ENCODE results near the gene CEBPA. TPM values are rescaled to one million over a fixed set of nuclear protein-coding genes. Genes with fewer than 3 reads are reported as not detected.

CEBPA gene
- total and polyA plus RNA-seq, 5 experiments from 2014 or later, result 0.08 to 1.3 (median 0.82) TPM; not detected in 1

GRCh38 chr19:33339016-33339984, 37.0 kb upstream of the CEBPA start:
- H3K27me3 Mint-ChIP-seq, result peaks cover 9 to 29% (median 25%) of the 10 kb centered on the region in 5 donors
- peaks cover 0 to 2% (median 0%) of the 10 kb centered on the region in 9 donors for H3K9me3 Mint-ChIP-seq
- no peaks in the 10 kb centered on the region for H3K36me3 Mint-ChIP-seq
- DNase-seq, result no peak
- POLR2A ChIA-PET, result no interaction called here
- no peak for ATAC-seq
- peaks cover 0 to under 1% (median 0%) of the 10 kb centered on the region in 4 donors for H3K4me1 Mint-ChIP-seq
- H3K27ac Mint-ChIP-seq, result no peak overlapping the region
- H3K4me3 Mint-ChIP-seq, result no peak overlapping the region

DNA sequence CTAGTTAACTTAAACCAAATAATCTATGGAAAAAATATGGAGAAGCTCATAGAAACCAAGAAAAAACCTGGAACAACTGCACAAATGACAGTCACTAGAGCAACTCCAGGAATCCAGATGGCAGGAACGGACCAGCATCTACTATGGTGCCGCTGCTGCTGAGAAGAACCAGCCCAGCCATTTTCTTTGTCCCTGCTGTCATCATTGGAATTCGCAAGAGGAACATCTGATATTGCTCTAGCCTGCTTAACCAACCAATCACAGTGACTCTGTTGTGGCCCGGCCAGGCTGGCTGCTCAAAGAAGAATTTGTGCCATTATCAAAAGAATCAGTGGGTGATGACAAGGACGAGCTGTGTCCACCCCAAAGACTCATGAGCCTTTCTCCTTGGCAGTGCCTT, 33.1 kb upstream of the CEBPA start:
- ATAC-seq, result no peak
- POLR2A ChIA-PET, result interaction anchor here (0.7 kb wide), 1 partner anchor 685 kb away, joined by 5 read pairs; no protein-coding TSS in a partner anchor
- no peak overlapping the region for H3K4me3 Mint-ChIP-seq
- H3K4me1 Mint-ChIP-seq, result peaks cover 0 to 13% (median 0%) of the 10 kb centered on the region in 4 donors
- DNase-seq, result no peak
- H3K36me3 Mint-ChIP-seq, result peaks cover 0 to 2% (median 0%) of the 10 kb centered on the region in 3 donors
- peaks cover 9 to 18% (median 15%) of the 10 kb centered on the region in 5 donors for H3K27me3 Mint-ChIP-seq
- no peak overlapping the region for H3K27ac Mint-ChIP-seq
- H3K9me3 Mint-ChIP-seq, result peaks cover 0 to 2% (median 0%) of the 10 kb centered on the region in 9 donors

DNA sequence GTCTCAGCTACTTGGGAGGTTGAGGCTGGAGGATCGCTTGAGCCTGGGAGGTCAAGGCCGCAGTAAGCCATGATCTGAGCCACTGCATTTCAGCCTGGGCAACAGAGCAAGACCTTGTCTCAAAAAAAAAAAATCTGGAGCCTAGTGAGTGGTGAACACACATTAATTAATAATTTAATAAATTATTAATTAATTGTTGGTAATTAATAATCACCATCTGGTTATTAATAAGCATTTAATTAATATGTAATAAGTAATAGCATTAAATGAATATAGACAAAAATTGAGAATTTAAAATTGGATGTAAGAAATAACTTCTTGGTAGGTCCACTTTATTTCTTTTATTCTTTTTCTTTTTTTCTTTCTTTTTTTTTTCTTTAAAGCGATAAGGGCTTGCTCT, 31.9 kb upstream of the CEBPA start:
- Mint-ChIP-seq H3K27ac (no peak overlapping the region), H3K27me3 (peaks cover 18 to 25% (median 21%) of the 10 kb centered on the region in 5 donors), H3K4me3 (no peak overlapping the region), H3K36me3 (peaks cover 0 to 2% (median 0%) of the 10 kb centered on the region in 3 donors), H3K4me1 (peaks cover 0 to 19% (median 0%) of the 10 kb centered on the region in 4 donors), H3K9me3 (peaks cover 0 to 2% (median 0%) of the 10 kb centered on the region in 9 donors)
- ATAC-seq (no peak), DNase-seq (no peak)
- POLR2A ChIA-PET, result no interaction called here

DNA sequence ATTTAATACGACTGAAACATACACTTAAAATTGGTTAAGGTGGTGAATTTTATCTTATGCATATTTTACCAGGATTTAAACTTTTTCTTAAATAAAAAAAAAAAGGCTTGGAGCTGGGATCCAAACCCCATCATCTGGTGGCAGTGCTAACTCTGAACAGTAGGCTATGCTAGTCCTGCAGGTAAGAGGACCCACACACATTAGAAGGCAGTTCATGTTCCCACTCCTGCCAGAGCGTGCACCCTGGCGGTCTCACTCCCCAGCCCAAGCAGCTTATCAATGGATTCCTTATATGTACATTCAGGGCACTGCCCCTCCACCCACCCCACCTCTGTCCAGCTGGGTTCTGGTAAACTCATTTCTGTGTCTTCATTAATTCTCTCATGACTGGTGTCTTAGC, 31.3 kb upstream of the CEBPA start:
- H3K27ac Mint-ChIP-seq, result no peak overlapping the region
- peaks cover 0 to 2% (median 0%) of the 10 kb centered on the region in 3 donors for H3K36me3 Mint-ChIP-seq
- no peak for DNase-seq
- peaks cover 20 to 26% (median 23%) of the 10 kb centered on the region in 5 donors for H3K27me3 Mint-ChIP-seq
- peaks cover 0 to 19% (median 0%) of the 10 kb centered on the region in 4 donors for H3K4me1 Mint-ChIP-seq
- ATAC-seq, result no peak
- peaks cover 0 to 2% (median 0%) of the 10 kb centered on the region in 9 donors for H3K9me3 Mint-ChIP-seq
- H3K4me3 Mint-ChIP-seq, result no peak overlapping the region
- POLR2A ChIA-PET, result no interaction called here

DNA sequence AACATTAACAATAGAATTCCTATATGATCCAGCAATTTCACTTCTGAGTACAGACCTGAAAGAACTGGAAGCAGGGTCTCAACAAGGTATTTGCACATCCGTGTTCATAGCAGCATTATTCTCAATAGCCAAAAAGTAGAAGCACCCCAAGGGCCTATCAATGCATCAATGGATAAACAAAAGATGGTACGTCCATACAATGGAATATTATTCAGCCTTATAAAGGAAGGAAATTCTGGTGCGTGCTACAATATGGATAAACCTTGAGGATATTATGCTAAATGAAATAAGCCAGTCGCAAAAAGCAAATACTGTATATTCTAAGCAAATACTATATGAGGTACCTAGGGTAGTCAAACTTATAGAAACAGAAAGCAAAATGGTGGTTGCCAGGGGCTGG, 30.8 kb upstream of the CEBPA start:
- DNase-seq, result no peak
- peaks cover 20 to 29% (median 26%) of the 10 kb centered on the region in 5 donors for H3K27me3 Mint-ChIP-seq
- peaks cover 0 to 2% (median 0%) of the 10 kb centered on the region in 9 donors for H3K9me3 Mint-ChIP-seq
- H3K4me3 Mint-ChIP-seq, result no peak overlapping the region
- POLR2A ChIA-PET, result no interaction called here
- peaks cover 0 to 2% (median 0%) of the 10 kb centered on the region in 3 donors for H3K36me3 Mint-ChIP-seq
- H3K27ac Mint-ChIP-seq, result no peak overlapping the region
- ATAC-seq, result no peak
- peaks cover 0 to 19% (median 0%) of the 10 kb centered on the region in 4 donors for H3K4me1 Mint-ChIP-seq

GRCh38 chr19:33332248-33332647, 29.9 kb upstream of the CEBPA start:
- peaks cover 16 to 27% (median 22%) of the 10 kb centered on the region in 5 donors for H3K27me3 Mint-ChIP-seq
- no peak overlapping the region for H3K4me3 Mint-ChIP-seq
- peaks cover 0 to 19% (median 0%) of the 10 kb centered on the region in 4 donors for H3K4me1 Mint-ChIP-seq
- no peaks in the 10 kb centered on the region for H3K9me3 Mint-ChIP-seq
- ATAC-seq (no peak), DNase-seq (no peak)
- POLR2A ChIA-PET, result no interaction called here
- H3K36me3 Mint-ChIP-seq, result peaks cover 0 to 2% (median 0%) of the 10 kb centered on the region in 3 donors
- H3K27ac Mint-ChIP-seq, result no peak overlapping the region

GRCh38 chr19:33329736-33330135, 27.4 kb upstream of the CEBPA start:
- Mint-ChIP-seq H3K36me3 (peaks cover 0 to 2% (median 0%) of the 10 kb centered on the region in 3 donors), H3K4me3 (no peak overlapping the region), H3K4me1 (peaks cover 0 to 19% (median 0%) of the 10 kb centered on the region in 4 donors), H3K27me3 (peaks cover 16 to 27% (median 19%) of the 10 kb centered on the region in 5 donors), H3K27ac (no peak overlapping the region), H3K9me3 (no peaks in the 10 kb centered on the region)
- POLR2A ChIA-PET, result no interaction called here
- no peak for ATAC-seq
- DNase-seq, result no peak

DNA sequence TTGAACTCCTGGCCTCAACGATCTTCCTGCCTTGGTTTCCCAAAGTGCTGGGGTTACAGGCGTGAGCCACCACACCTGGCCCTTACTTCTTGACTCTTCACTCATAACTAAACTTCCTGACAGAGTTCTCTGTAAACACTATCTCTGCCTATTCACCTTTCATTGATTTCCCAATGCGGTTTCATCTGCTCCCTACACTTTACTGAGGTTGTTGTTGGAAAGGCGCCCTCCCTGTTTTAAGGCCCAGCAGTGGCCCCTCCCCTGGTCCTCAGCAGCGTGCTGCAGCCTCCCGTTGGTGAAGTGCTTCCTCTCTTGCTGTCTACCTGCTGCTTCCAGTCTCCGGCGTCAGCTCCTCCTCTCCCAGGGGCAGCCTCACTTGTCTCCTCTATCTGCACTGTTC, 26.7 kb upstream of the CEBPA start:
- Mint-ChIP-seq H3K4me3 (no peak overlapping the region), H3K4me1 (peaks cover 0 to 19% (median 0%) of the 10 kb centered on the region in 4 donors), H3K27me3 (peaks cover 16 to 27% (median 19%) of the 10 kb centered on the region in 5 donors), H3K27ac (no peak overlapping the region), H3K9me3 (no peaks in the 10 kb centered on the region), H3K36me3 (peaks cover 0 to 2% (median 0%) of the 10 kb centered on the region in 3 donors)
- DNase-seq, result no peak
- no peak for ATAC-seq
- POLR2A ChIA-PET, result no interaction called here

DNA sequence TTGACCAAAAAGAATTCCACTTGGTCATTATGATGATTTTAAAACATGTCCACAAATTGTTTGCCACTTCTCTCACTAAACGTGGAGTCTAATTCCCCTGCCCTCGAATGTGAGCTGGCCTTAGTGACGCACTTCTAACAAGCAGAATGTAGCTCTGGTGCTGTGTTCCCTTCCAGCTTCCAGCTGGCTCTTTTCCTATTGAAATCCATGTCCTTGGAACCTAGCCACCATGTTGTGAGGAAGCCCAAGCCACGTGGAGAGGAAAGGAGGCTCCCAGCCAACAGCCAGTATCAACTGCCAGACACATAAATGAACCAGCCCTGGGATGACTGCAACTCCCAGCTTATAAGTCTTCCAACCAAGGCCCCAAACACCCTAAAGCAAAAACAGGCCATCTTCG, 23.6 kb upstream of the CEBPA start:
- Mint-ChIP-seq H3K27ac (no peak overlapping the region), H3K4me3 (no peak overlapping the region), H3K27me3 (peaks cover 12 to 27% (median 17%) of the 10 kb centered on the region in 5 donors), H3K9me3 (peaks cover 0 to 21% (median 4%) of the 10 kb centered on the region in 9 donors), H3K4me1 (peaks cover 0 to 7% (median 0%) of the 10 kb centered on the region in 4 donors), H3K36me3 (peaks cover 0 to 14% (median under 1%) of the 10 kb centered on the region in 3 donors)
- POLR2A ChIA-PET, result no interaction called here
- ATAC-seq (no peak), DNase-seq (no peak)

DNA sequence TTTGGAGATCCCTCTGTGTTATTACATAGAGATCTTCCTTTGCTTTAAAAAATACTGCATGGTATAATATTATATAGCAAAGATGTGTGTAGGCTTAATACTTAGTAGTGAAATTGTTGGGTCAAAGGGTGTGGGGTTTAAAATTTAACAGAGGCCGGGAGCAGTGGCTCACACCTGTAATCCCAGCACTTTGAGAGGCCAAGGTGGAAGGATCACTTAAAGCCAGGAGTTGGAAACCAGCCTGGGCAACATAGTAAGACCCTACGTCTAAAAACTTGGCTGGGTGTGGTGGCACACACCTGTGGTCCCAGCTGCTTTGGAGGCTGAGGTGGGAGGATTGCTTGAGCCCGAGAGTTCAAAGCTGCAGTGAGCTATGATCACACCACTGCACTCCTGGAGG, 22.3 kb upstream of the CEBPA start:
- ATAC-seq (no peak), DNase-seq (no peak)
- no peak overlapping the region for H3K27ac Mint-ChIP-seq
- peaks cover 0 to 24% (median 3%) of the 10 kb centered on the region in 3 donors for H3K36me3 Mint-ChIP-seq
- H3K4me1 Mint-ChIP-seq, result peaks cover 0 to under 1% (median 0%) of the 10 kb centered on the region in 4 donors
- no peak overlapping the region for H3K4me3 Mint-ChIP-seq
- POLR2A ChIA-PET, result no interaction called here
- H3K27me3 Mint-ChIP-seq, result peaks cover 10 to 16% (median 12%) of the 10 kb centered on the region in 5 donors
- peaks cover 0 to 33% (median 14%) of the 10 kb centered on the region in 9 donors for H3K9me3 Mint-ChIP-seq

DNA sequence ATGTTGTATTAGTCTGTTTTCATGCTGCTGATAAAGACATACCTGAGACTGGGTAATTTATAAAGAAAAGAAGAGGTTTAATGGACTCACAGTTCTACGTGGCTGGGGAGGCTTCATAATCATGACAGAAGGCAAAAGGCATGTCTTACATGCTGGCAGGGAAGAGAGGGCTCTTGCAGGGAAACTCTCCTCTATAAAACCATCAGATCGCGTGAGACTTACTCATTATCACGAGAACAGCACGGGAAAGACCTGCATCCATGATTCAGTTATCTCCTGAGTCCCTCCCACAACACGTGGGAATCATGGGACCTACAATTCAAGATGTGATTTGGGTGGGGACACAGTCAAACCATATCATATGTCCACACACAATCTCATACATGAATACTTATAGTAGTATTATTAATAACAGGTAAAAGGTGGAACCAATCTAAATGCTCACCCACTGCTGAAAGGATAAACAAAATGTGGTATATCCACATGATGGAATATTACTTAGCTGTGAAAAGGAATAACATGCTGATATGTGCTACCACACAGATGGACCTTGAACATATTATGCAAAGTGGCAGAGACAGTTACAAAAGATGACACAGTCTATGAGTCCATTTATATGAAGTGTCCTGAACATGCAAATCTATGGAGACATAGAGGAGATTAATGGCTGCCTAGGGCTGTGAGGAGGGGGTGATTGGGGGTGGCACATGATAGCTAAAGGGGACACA, 20.9 kb upstream of the CEBPA start:
- no peak for DNase-seq
- Mint-ChIP-seq H3K36me3 (peaks cover 2 to 24% (median 3%) of the 10 kb centered on the region in 3 donors), H3K27me3 (peaks cover 2 to 7% (median 4%) of the 10 kb centered on the region in 5 donors), H3K9me3 (peaks cover 0 to 43% (median 18%) of the 10 kb centered on the region in 9 donors), H3K4me1 (no peaks in the 10 kb centered on the region), H3K4me3 (no peak overlapping the region), H3K27ac (no peak overlapping the region)
- POLR2A ChIA-PET, result no interaction called here
- ATAC-seq, result no peak

DNA sequence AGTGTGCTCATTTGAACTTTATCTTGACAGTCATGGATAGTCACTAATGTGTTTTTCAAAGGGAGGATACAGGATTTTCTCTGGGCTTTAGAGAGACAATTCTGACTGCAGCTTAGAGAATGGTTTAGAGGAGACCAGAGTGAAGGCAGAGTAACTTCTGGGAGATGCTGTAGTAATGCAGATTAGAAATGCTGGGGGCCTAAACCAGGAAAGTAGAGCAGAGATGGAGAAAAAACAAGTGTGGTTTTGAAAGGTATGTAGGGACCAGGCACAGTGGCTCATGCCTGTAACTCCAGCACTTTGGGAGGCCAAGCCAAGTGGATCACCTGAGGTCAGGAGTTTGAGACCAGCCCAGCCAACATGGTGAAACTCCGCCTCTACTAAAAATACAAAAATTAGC, 18.3 kb upstream of the CEBPA start:
- ATAC-seq (no peak), DNase-seq (no peak)
- Mint-ChIP-seq H3K9me3 (peaks cover 0 to 43% (median 18%) of the 10 kb centered on the region in 9 donors), H3K4me3 (no peak overlapping the region), H3K4me1 (no peaks in the 10 kb centered on the region), H3K27me3 (peaks cover 4 to 12% (median 9%) of the 10 kb centered on the region in 5 donors), H3K36me3 (peaks cover 2 to 24% (median 3%) of the 10 kb centered on the region in 3 donors), H3K27ac (no peak overlapping the region)
- POLR2A ChIA-PET, result no interaction called here
